ENCODE results near the gene MBD4. TPM values are rescaled to one million over a fixed set of nuclear protein-coding genes. Genes with fewer than 3 reads are reported as not detected.

The MBD4 gene
- total RNA-seq, 1 donor from 2014 or later: 49.0 TPM

- intact Hi-C loops (cut with micrococcal nuclease): no loop called here
Measured at GRCh38 chr3:129463716-129464115, 24.0 kb upstream of the MBD4 start.

GRCh38 chr3:129463094-129463493 is 23.3 kb upstream of the MBD4 start:
- intact Hi-C loops (cut with micrococcal nuclease): no loop called here

GRCh38 chr3:129462361-129462968 is 22.7 kb upstream of the MBD4 start:
- intact Hi-C loops (cut with micrococcal nuclease): no loop called here

GRCh38 chr3:129461461-129462146 is 21.9 kb upstream of the MBD4 start:
- intact Hi-C loops (cut with micrococcal nuclease): no loop called here

- intact Hi-C loops (cut with micrococcal nuclease): no loop called here
Measured at GRCh38 chr3:129461022-129461421, 21.3 kb upstream of the MBD4 start.

- intact Hi-C loops (cut with micrococcal nuclease): no loop called here
Measured at GRCh38 chr3:129460572-129460971, 20.8 kb upstream of the MBD4 start.

GRCh38 chr3:129460155-129460554 is 20.4 kb upstream of the MBD4 start:
- intact Hi-C loops (cut with micrococcal nuclease): no loop called here

GRCh38 chr3:129453732-129454131 is 14.0 kb upstream of the MBD4 start:
- intact Hi-C loops (cut with micrococcal nuclease): no loop called here

GRCh38 chr3:129449279-129450115 is 9.7 kb upstream of the MBD4 start:
- intact Hi-C loops (cut with micrococcal nuclease): loop anchor here (10.0 kb wide), 1 partner anchor 1295 kb away; the partner anchor contains the start of gene PIK3R4

GRCh38 chr3:129448186-129448895 is 8.6 kb upstream of the MBD4 start:
- intact Hi-C loops (cut with micrococcal nuclease): loop anchor here (10.0 kb wide), 1 partner anchor 1296 kb away; the partner anchor contains the start of gene PIK3R4

GRCh38 chr3:129446926-129447325 is 7.2 kb upstream of the MBD4 start:
- intact Hi-C loops (cut with micrococcal nuclease): loop anchor here (10.0 kb wide), 1 partner anchor 1298 kb away; the partner anchor contains the start of gene PIK3R4

- intact Hi-C loops (cut with micrococcal nuclease): loop anchor here (10.0 kb wide), 1 partner anchor 1299 kb away; the partner anchor contains the start of gene PIK3R4
Measured at GRCh38 chr3:129445471-129445870, 5.7 kb upstream of the MBD4 start.

- intact Hi-C loops (cut with micrococcal nuclease): loop anchor here (5.0 to 10.0 kb wide), 2 partner anchors 716 to 1302 kb away; partner anchors contain the start of genes PIK3R4 and RAB7A
Measured at GRCh38 chr3:129442947-129443346, 3.2 kb upstream of the MBD4 start.

GRCh38 chr3:129442486-129442885 is 2.7 kb upstream of the MBD4 start:
- intact Hi-C loops (cut with micrococcal nuclease): loop anchor here (5.0 to 10.0 kb wide), 2 partner anchors 715 to 1302 kb away; partner anchors contain the start of genes PIK3R4 and RAB7A

- intact Hi-C loops (cut with micrococcal nuclease): loop anchor here (2.0 to 10.0 kb wide), 5 partner anchors 125 to 1303 kb away; partner anchors contain the start of genes PIK3R4, RAB43 and RAB7A
Measured at GRCh38 chr3:129441782-129442181, 2.0 kb upstream of the MBD4 start.

- intact Hi-C loops (cut with micrococcal nuclease): loop anchor here (2.0 to 10.0 kb wide), 5 partner anchors 124 to 1304 kb away; partner anchors contain the start of genes PIK3R4, RAB43 and RAB7A
Measured at GRCh38 chr3:129441215-129441614, 1.5 kb upstream of the MBD4 start.

- intact Hi-C loops (cut with micrococcal nuclease): loop anchor here (1.0 to 10.0 kb wide), 13 partner anchors 12 to 1304 kb away; partner anchors contain the start of genes ACAD9, CNBP, EFCAB12 and HMCES
Measured at GRCh38 chr3:129440618-129441190, 956 bp upstream of the MBD4 start.

- intact Hi-C loops (cut with micrococcal nuclease): no loop called here
Measured at GRCh38 chr3:129439226-129439816, 427 bp downstream of the MBD4 start.

- intact Hi-C loops (cut with micrococcal nuclease): no loop called here
Measured at GRCh38 chr3:129435367-129435766, 4.4 kb downstream of the MBD4 start.

GRCh38 chr3:129434140-129434539 is 5.6 kb downstream of the MBD4 start:
- intact Hi-C loops (cut with micrococcal nuclease): no loop called here

Measured in T-helper 2 cell treated with Interferon-gamma antibody and Interleukin-4, amounts not matched to agents 100 ng/mL and 5 ng/mL, for 36 hours (primary cell).